ENCODE data around the gene ST3GAL3.

- TF ChIP-seq CTCF (conservative IDR thresholded peaks at IDR 0.05; ENCODE audit: low read depth in 2 of 2) (0 out of 4 replicates have a peak, but pooled peaks of 1 of the 2 experiments have one; percentile 14), REST (IDR thresholded peaks at IDR 0.05; ENCODE audit: unreplicated experiment) (no peak), ZNF331 (CRISPR knock-in tag; IDR thresholded peaks at IDR 0.05; ENCODE audit: low read depth) (no peak), POLR2AphosphoS5 (IDR thresholded peaks at IDR 0.05; ENCODE audit: low read depth) (peak; percentile 92), JUNB (IDR thresholded peaks at IDR 0.05; ENCODE audit: unreplicated experiment) (no peak), EZH2 (IDR thresholded peaks at IDR 0.05; ENCODE audit: low read depth, unreplicated experiment) (no peak), CREB1 (CRISPR knock-in tag; IDR thresholded peaks at IDR 0.05; ENCODE audit: low read depth) (peak; percentile 95), ETS1 (IDR thresholded peaks at IDR 0.05) (peak; percentile 93), EZH2phosphoT487 (IDR thresholded peaks at IDR 0.05; ENCODE audit: unreplicated experiment) (no peak)
These were observed 267.3 kb downstream of the ST3GAL3 start, which contains the start of gene ATP6V0B for GRCh38 chr1:43974443-43975248.

Data from GM23338 (cell line).